NT2/D1 (cell line): ENCODE measurements around the gene HS6ST3.

Source experiments
- YY1 ChIP-seq: IDR thresholded peaks from 2 replicates; pipeline ENCODE4 v1.6.1; 2011; ENCODE audit not compliant: insufficient read length, insufficient read depth
- ZNF274 ChIP-seq: IDR thresholded peaks from 2 replicates; pipeline ENCODE4 v1.6.1; 2011; ENCODE audit warnings: mild to moderate bottlenecking, low read depth, low read length

- TF ChIP-seq ZNF274 (no peak), YY1 (no peak)
These were observed 108.1 kb downstream of the HS6ST3 start for GRCh38 chr13:96198038-96198437.
